GM18499 (cell line): ENCODE results near the gene HSPA12B.
A peak's percentile ranks its signal among the peaks of the same experiment; 100 is the strongest.

ENCODE experiments used
- ATAC-seq: cut with Tn5 transposase; IDR thresholded peaks from one replicate; pipeline ENCODE4 v1.9.1; 2021; ENCODE audit warnings: moderate number of reproducible peaks; ENCODE audit not compliant: insufficient read depth, unreplicated experiment

HSPA12B gene

GRCh38 chr20:3760655-3761348 lies 28.3 kb downstream of the HSPA12B start:
- ATAC-seq, result no peak

GRCh38 chr20:3763671-3764601 lies 31.5 kb downstream of the HSPA12B start:
- ATAC-seq, result no peak

DNA sequence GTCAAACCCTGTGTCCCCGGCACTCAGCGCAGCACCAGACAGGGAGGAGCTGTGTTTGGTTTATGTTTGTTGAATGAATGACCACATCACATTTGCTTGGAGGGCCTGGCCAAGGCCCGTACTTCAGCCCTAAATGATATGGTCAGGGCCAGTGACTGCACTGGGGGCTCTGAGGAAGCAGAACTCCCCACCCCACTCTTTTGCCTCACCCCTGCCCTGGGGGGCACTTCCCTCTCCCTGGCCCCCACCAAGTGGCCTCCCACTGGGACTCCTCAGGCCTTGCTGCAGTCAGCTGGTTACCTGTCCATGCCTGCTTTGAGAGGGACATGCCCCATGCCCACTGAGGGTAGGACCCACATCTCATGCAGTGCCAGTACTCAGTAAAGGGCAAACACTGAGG lies 32.2 kb downstream of the HSPA12B start:
- no peak for ATAC-seq

GRCh38 chr20:3765171-3765882 lies 32.8 kb downstream of the HSPA12B start:
- no peak for ATAC-seq

DNA sequence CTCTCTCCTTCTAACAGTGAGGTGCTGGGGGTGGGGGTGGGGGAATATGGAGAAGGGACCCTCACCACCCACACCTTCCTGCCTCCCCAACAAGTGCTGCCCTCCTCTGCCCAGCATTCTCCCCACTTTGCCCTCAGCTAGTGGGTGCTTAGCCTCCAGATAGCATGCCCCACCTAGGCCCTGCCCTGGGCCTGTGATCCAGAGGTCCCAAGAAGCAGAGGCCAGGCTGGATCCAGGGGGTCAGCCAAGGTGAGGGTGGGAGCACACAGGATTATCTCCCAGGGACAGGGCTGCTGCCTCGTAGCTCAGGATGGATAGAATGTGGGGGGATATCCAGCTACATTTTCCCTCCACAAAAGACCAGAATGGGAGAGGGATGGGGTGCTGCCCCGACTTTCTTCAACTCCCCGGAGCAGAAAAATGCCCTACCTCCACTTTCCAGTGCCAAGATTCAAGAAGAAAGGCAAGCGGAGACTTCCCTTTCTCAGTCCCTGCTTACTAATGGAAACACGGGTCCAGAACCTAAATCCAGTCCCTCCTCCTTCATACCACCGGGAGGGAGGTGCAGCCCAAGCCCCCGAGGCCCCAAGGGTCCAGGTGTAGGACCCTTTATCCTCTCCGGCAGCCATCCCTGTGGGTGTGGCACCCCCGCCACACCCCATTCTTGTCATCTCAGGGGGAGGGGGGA lies 34.1 kb downstream of the HSPA12B start:
- no peak for ATAC-seq

DNA sequence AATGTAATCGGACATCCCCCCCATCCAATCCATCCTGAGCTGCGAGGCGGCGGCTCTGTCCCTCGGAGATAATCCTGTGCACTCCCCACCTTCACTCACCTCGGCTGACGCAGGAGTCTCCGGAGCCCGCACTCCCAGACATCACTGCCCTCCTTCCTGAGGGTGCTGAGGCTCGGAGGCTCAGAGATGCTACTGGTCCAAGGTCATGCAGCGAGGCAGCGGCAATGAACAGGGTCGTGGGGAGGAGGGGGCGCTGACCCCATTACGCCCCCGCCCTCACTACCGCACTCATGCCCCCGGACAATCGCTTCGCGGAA lies 34.6 kb downstream of the HSPA12B start:
- no peak for ATAC-seq

- ATAC-seq, result peak; percentile 84
Measured at GRCh38 chr20:3767427-3768341, 35.2 kb downstream of the HSPA12B start, which contains the start of gene ADISSP. Gene ADISSP (minus strand): TSS chr20:3767753. CDS start chr20:3760100, 7,653 bp downstream.

DNA sequence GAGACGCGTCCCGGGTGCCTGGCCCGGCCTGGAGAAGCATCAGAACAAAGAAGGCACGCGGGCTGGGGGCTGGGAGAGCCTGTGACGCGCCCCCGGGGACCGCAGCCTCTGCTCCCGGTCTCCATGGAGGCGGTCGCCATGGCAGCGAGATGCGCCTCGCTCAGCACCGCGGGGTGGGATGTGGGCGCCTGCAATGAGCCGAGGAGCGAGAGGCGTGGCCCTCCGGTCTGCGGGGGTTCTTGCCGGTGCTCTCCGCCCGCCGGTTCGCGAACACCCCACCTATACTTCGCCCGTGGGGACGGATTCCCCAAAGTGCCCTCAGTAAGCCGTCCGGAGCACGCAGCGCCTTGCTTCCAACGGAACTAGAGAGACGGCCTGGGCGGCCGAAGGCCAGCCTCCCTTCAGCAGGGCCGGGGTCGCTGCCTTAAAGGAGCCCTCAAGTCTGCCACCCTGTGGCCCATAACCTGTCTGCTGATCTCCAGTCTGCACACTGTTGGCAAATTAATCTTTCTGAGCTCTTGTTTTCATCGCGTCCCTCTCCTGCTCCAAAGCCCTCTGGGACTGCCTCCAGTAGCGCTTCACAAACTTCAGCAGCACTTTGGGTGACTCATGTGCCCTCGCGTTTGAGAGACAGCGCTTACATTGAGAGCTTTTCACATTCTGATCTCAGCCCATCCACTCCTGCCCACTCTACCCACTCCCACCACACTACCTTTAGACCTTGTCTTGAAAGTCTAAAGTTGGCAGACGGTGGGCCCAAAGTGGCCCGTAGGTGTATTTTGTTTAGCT lies 36.1 kb downstream of the HSPA12B start:
- ATAC-seq, result no peak

DNA sequence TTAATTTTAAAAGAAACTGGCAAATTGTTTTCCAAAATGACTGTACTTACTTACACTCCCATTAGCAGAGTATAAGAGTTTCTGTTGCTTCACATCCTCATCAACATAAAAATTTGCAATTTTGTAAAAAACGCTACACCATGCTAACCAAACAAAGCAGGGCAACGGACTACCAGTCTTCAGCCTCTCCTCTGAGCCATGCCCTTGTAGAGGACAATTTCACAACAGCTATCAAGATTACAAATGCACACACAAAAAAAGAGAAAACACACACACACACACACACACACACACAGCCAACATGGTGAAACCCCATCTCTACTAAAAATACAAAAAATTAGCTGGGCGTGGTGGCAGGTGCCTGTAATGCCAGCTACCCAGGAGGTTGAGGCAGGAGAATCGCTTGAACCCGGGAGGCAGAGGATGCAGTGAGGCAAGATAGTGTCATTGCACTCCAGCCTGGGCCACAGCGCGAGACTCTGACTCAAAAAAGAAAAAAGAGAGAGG lies 39.1 kb downstream of the HSPA12B start:
- ATAC-seq, result no peak

DNA sequence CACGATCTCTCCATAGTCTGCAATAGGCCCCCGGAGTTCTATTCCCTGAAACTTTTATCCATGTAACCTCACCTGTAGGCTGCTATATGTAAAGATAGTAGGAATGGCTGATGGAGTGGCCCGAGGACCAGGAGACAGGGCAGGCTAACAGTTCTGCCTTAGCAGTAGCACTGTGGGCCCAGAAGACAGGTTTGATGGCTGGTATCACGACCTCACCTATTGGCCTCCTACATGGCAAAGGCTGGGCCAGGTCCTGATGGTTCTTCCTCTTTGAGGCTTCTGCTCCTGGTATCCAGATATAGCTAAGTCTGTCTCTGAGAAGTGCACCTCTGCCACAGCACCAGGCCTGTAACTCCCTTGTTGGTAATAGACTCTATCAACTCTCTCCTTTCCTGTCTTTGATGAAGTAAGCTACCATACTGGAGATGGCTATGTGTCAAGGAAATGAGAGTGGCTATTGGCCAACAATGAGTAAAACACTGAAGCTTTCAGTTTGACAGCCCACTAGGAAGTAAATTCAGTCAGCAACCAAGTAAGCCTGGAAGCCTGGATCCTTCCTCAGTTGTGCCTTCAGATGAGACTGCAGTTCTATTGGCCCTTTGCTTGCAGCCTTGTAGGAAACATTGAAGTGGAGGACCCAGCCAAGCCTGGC lies 43.1 kb downstream of the HSPA12B start:
- no peak for ATAC-seq

DNA sequence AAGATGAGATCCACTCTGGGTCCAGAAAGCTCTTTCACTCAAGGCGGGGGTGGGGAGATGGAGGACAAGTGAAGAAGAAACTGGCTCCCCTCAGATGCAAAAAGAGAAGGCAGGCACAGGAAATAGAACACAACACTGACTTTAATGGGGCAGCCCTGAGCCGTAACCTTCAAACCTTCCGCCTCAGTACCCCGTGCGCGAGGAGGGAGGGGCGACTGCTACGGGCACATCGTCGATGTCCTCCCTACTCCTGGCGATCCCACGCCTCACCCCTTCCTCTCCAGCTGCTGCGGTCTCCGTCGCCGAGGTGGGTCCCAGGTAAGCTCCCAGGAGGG lies 44.9 kb downstream of the HSPA12B start:
- no peak for ATAC-seq

GRCh38 chr20:3777716-3778629 lies 45.5 kb downstream of the HSPA12B start:
- ATAC-seq, result no peak

GRCh38 chr20:3778976-3779375 lies 46.5 kb downstream of the HSPA12B start:
- ATAC-seq, result no peak

DNA sequence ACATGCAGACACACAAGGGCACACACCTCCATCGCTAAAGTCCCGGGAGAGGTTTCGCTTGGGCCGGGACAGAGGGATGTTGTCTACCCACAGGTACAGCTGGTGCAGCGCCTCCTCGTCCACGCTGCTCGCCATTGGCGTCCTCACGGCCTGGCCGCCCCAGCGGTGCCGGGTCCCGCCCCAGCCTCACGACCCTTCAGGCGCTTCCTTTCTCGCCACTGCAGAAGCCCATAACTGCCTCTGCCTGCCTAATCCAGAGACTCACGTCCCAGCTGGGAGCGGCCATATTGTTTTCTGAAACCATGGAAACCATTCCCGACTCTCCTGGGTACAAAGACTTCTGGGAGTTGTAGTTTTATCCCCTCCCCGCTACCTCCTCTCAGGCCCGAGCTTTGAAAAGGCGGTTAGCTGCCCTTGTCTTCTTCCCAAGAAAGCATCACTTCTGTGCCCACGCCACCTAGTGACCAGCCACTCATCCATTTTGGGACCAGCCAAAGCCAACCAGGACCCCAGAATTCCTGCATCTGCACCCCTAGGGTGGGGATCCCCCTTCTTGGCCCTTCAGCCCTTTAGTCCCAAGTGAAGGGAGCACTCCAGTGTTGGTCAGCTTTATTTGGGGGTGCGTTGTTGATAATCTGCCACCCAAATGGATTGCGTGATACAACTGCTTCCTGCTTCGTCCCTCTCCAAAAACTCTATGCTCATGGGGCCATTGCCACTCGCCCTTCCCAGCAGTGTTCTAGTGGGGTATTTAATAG lies 48.8 kb downstream of the HSPA12B start, which contains the start of gene SPEF1:
Gene SPEF1 (minus strand): TSS at position 296 of the 758 bp plus-strand sequence. CDS start 161 bp downstream, at position 135.
- no peak for ATAC-seq

DNA sequence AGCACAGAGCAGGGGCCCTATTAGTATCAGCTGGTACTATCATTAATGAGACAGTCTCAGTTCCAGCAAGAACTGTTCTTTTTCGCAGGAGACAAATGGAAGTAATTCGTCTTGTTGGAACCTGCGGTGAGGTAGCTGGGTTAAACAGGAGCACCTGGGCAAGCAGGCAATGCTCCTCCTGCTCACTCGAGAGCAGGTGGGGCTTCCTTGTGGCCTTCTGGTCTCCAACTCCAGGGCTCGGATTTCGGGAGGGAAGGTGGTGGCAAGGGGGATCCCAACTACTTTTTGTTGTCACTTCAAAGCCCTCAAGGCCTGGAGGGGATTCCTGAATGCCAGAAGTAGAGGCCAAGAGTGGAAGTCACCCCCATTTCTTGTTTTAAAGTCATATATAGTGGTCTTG lies 50.1 kb downstream of the HSPA12B start:
- ATAC-seq, result no peak

DNA sequence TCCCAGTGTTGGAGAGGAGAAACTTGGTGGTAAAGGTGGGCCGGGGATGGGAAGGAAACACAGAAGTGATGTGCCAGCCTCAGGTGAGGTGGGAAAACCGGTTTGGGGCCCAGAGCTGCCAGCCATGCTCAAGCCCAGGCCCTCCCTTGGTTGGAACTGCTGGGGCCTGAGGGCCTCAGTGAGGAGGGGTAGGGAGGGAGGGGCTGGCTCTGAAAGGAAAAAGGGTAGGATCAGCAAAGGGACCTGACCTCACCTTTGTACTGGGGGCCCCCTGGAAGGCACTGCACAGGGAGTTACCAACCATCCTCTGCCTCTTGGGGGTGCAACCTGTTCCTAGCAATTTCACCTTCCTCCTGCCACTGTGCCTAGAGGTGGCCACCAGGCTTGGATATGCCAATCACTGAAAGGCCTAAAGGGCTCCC lies 50.6 kb downstream of the HSPA12B start:
- no peak for ATAC-seq
